GM19099 (cell line): ENCODE results near the gene ZBTB3.
A peak's percentile ranks its signal among the peaks of the same experiment; 100 is the strongest.

Experiments used
- POLR2A ChIP-seq: IDR thresholded peaks from 3 replicates; pipeline ENCODE4 v1.6.1; 2011; ENCODE audit warnings: low read depth; ENCODE audit not compliant: insufficient read length; ENCODE audit errors: extremely low read depth

ZBTB3 gene

GRCh38 chr11:62726915-62727164 is 27.1 kb downstream of the ZBTB3 start:
- no peak for TF ChIP-seq POLR2A

GRCh38 chr11:62726156-62726914 is 27.6 kb downstream of the ZBTB3 start:
- peak; percentile 22 for TF ChIP-seq POLR2A

- no peak for TF ChIP-seq POLR2A
These were observed 28.3 kb downstream of the ZBTB3 start for GRCh38 chr11:62725646-62726045.

GRCh38 chr11:62724171-62724570 is 29.8 kb downstream of the ZBTB3 start:
- TF ChIP-seq POLR2A, result no peak

GRCh38 chr11:62721994-62722393 is 32.0 kb downstream of the ZBTB3 start:
- no peak for TF ChIP-seq POLR2A

GRCh38 chr11:62719302-62719978 is 34.5 kb downstream of the ZBTB3 start:
- no peak for TF ChIP-seq POLR2A

- TF ChIP-seq POLR2A, result no peak
These were observed 37.1 kb downstream of the ZBTB3 start for GRCh38 chr11:62716816-62717215.

GRCh38 chr11:62716206-62716605 is 37.8 kb downstream of the ZBTB3 start:
- no peak for TF ChIP-seq POLR2A

- no peak for TF ChIP-seq POLR2A
These were observed 38.5 kb downstream of the ZBTB3 start for GRCh38 chr11:62715150-62716130.

- TF ChIP-seq POLR2A, result no peak
These were observed 40.6 kb downstream of the ZBTB3 start for GRCh38 chr11:62713343-62713742.

GRCh38 chr11:62712861-62713260 is 41.1 kb downstream of the ZBTB3 start:
- no peak for TF ChIP-seq POLR2A

GRCh38 chr11:62712276-62712812 is 41.6 kb downstream of the ZBTB3 start:
- no peak for TF ChIP-seq POLR2A

- TF ChIP-seq POLR2A, result no peak
These were observed 44.0 kb downstream of the ZBTB3 start for GRCh38 chr11:62710001-62710345.

GRCh38 chr11:62709247-62710000 is 44.5 kb downstream of the ZBTB3 start:
- TF ChIP-seq POLR2A, result peak; percentile 81

GRCh38 chr11:62708793-62709192 is 45.2 kb downstream of the ZBTB3 start:
- TF ChIP-seq POLR2A, result no peak
